GM12872 (cell line): Measurements from ENCODE around the gene ANKS1B.

Experiments
- TF ChIP-seq, protein P1 (sequence below): IDR thresholded peaks from 3 replicates; pipeline ENCODE4 v1.5.1; 2011; ENCODE audit warnings: low read depth, mild to moderate bottlenecking, low read length, moderate library complexity; ENCODE audit not compliant: insufficient read depth

The ANKS1B gene

DNA sequence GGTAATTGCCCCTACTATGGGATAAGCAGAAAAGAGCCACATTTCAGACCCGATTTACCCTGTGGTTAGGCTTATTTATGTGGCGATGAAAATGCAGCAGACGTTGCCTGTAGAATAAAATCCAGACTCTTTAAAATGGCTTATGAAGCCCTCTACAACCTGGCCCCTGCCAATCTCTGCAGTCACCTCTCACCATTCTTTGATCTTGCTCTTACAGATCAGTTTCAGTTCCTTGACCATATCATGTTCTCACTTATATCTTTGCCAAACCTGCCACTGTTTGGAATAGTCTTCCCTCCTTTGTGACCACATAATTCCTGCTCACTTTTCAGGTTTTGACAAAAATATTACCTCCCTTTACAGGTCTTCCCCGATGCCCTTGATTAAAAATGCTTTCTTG, 601.5 kb downstream of the ANKS1B start:
- TF ChIP-seq, protein P1, sequence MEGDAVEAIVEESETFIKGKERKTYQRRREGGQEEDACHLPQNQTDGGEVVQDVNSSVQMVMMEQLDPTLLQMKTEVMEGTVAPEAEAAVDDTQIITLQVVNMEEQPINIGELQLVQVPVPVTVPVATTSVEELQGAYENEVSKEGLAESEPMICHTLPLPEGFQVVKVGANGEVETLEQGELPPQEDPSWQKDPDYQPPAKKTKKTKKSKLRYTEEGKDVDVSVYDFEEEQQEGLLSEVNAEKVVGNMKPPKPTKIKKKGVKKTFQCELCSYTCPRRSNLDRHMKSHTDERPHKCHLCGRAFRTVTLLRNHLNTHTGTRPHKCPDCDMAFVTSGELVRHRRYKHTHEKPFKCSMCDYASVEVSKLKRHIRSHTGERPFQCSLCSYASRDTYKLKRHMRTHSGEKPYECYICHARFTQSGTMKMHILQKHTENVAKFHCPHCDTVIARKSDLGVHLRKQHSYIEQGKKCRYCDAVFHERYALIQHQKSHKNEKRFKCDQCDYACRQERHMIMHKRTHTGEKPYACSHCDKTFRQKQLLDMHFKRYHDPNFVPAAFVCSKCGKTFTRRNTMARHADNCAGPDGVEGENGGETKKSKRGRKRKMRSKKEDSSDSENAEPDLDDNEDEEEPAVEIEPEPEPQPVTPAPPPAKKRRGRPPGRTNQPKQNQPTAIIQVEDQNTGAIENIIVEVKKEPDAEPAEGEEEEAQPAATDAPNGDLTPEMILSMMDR, result no peak

- TF ChIP-seq, protein P1, result no peak
Measured at GRCh38 chr12:99381992-99382391, 602.7 kb downstream of the ANKS1B start.

DNA sequence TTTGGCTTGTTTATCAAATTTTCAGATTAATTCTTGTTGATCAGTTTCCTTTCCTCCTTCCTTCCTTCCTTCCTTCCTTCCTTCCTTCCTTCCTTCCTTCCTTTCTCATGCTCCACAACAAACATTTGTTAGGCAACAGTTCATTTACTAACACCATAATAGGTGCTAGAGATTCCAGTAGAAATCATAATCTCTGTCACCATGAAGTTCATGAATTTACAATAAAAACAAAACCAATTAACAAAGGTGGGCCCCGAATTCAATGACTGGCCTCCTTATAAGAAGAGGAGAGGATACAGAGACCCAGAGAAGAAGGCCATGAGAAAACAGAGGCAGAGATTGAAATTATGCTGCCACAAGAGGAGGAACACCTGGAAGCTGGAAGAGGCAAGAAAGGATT, 604.0 kb downstream of the ANKS1B start:
- TF ChIP-seq, protein P1, result no peak

GRCh38 chr12:99374023-99374422, 610.7 kb downstream of the ANKS1B start:
- TF ChIP-seq, protein P1, result no peak

GRCh38 chr12:99372257-99372920, 612.3 kb downstream of the ANKS1B start:
- TF ChIP-seq, protein P1, result no peak

GRCh38 chr12:99370421-99371138, 614.2 kb downstream of the ANKS1B start:
- TF ChIP-seq, protein P1, result no peak

- TF ChIP-seq, protein P1, result no peak
Measured at GRCh38 chr12:99367181-99367580, 617.6 kb downstream of the ANKS1B start.
